PFSK-1 (cell line): Measurements from ENCODE around the gene SH3PXD2A.

Source experiments
- FOXP2 ChIP-seq: optimal IDR thresholded peaks from 2 replicates; pipeline ENCODE3; 2011; ENCODE audit warnings: borderline replicate concordance, control low read depth, inconsistent platforms; ENCODE audit not compliant: insufficient read depth; ENCODE audit errors: extremely low read length, extremely low read depth
- POLR2AphosphoS5 ChIP-seq: IDR thresholded peaks from 2 replicates; pipeline ENCODE4 v1.6.1; 2012; ENCODE audit warnings: low read depth, mild to moderate bottlenecking, control low read depth, low read length, moderate library complexity
- SIN3A ChIP-seq: IDR thresholded peaks from 2 replicates; pipeline ENCODE4 v1.6.1; 2012; ENCODE audit warnings: mild to moderate bottlenecking, low read length, moderate library complexity, borderline replicate concordance; ENCODE audit not compliant: insufficient read depth
- TAF1 ChIP-seq: IDR thresholded peaks from 2 replicates; pipeline ENCODE4 v1.6.1; 2012; ENCODE audit warnings: low read length, control low read depth, borderline replicate concordance; ENCODE audit not compliant: insufficient read depth
- TF ChIP-seq, protein P1 (sequence below), 2 experiments: IDR thresholded peaks; 2 replicates each; pipeline versions ENCODE4 v1.6.1 to v1.8.0; 2011 to 2012; ENCODE audit warnings: low read depth in 2 of 2, low read length in 2 of 2, control low read depth in 1 of 2, inconsistent platforms in 1 of 2, mild to moderate bottlenecking in 1 of 2, moderate library complexity in 1 of 2; ENCODE audit not compliant: insufficient read depth in 1 of 2

The SH3PXD2A gene

DNA sequence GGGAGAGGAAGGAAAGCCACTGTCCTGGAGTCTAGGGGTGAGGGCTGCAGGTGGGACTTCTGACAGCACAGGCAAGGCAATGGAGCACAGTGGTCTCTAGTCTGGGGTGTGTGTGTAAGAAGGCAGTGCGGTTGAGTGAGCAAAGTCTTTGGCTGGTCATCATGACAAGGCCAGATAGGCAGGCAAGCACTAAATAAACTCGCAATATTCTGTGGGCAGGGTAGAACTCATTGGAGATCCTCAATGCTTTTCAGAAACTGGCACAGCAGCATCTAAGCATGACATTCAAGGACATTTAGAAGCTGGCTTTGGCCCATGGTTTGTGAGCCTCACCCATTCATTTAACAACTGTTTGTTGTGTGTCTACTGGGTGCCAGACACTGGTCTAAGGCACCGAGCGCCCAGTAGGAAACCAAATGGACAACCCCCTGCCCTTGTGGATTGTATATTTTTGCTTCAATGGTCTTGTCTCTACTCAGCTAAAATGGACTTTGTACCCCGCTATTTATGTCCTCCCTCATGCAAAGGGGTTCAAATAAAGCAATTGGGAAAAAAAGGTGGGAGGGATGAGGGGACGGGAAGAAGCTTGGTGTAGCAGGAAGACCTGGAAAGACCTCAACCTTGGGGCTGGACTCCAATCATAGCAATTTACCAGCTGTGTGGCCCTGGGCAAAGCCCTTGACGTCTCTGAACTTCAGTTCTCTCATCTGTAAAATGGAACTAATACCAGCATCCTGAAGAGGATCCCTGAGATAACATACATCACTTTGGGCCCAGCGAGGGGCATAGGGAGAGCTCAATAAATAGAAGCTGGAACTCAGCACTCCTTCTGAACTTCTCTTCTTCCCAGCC is 245.9 kb downstream of the SH3PXD2A start:
- no peak for TF ChIP-seq FOXP2
- TF ChIP-seq, protein P1, sequence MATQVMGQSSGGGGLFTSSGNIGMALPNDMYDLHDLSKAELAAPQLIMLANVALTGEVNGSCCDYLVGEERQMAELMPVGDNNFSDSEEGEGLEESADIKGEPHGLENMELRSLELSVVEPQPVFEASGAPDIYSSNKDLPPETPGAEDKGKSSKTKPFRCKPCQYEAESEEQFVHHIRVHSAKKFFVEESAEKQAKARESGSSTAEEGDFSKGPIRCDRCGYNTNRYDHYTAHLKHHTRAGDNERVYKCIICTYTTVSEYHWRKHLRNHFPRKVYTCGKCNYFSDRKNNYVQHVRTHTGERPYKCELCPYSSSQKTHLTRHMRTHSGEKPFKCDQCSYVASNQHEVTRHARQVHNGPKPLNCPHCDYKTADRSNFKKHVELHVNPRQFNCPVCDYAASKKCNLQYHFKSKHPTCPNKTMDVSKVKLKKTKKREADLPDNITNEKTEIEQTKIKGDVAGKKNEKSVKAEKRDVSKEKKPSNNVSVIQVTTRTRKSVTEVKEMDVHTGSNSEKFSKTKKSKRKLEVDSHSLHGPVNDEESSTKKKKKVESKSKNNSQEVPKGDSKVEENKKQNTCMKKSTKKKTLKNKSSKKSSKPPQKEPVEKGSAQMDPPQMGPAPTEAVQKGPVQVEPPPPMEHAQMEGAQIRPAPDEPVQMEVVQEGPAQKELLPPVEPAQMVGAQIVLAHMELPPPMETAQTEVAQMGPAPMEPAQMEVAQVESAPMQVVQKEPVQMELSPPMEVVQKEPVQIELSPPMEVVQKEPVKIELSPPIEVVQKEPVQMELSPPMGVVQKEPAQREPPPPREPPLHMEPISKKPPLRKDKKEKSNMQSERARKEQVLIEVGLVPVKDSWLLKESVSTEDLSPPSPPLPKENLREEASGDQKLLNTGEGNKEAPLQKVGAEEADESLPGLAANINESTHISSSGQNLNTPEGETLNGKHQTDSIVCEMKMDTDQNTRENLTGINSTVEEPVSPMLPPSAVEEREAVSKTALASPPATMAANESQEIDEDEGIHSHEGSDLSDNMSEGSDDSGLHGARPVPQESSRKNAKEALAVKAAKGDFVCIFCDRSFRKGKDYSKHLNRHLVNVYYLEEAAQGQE (IDR thresholded peaks at IDR 0.05; ENCODE audit: insufficient read depth in 1 of 2, low read depth in 2 of 2, low read length in 2 of 2): no peak
- TF ChIP-seq POLR2AphosphoS5: no peak
- no peak for TF ChIP-seq TAF1
- no peak for TF ChIP-seq SIN3A

DNA sequence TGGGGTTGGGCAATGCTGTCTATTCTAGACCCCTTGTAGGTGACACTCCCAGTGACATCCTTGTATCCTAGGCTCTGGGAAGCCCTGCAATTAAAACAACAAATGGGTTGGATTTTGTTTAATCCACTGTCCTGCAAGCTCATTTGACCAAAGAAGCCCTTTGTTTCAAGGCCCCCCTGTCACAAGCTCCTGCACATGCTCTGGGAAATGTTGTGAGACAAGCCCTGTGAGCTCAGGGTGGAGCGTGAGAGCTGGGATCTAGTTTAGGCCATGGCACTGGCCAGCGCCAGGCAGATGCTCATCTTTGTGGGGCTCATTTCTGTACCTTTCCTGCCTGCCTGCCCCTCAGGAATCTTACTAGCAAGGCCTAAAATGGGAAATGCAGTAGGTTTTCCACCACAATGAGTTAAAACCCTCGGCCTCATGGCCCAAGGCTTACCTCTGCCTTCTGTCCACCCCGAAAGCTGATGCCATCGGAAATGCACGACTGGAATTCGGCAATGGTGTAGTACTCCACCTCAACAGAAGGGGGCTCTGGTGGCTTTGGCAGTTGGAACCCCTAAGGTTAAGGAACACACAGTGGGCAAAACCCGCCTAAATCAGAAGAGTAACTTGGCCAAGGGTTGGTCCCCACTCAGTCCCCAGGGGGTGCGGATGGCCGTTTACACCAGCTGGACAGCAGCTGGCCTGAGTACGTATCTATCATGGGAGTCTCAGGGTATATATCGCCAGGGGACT is 249.8 kb downstream of the SH3PXD2A start:
- TF ChIP-seq FOXP2 (no peak), SIN3A (no peak), POLR2AphosphoS5 (no peak), TAF1 (no peak)

DNA sequence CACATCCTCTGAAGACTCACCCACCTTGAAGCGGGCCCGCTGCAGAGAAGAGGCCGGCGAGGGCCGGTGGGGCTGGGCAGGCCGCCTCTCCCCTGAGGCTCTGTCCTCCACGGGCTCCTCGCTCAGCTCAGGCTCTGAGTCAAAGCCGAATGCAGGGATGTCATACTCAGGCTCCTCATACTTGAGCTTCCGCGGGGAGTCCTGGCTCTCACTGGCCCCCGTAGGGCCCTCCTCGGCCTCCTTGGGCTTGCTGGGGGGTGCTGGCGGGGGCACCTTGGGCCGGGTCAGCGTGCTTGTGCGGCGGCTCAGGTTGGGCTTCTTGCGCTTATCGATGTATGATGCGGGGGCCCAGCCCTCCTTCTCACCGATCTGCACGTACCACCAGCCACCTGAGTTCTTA is 252.0 kb downstream of the SH3PXD2A start:
- no peak for TF ChIP-seq FOXP2
- TF ChIP-seq SIN3A: no peak
- TF ChIP-seq, protein P1 (IDR thresholded peaks at IDR 0.05; ENCODE audit: insufficient read depth in 1 of 2, low read depth in 2 of 2, low read length in 2 of 2): no peak
- TF ChIP-seq TAF1: no peak

DNA sequence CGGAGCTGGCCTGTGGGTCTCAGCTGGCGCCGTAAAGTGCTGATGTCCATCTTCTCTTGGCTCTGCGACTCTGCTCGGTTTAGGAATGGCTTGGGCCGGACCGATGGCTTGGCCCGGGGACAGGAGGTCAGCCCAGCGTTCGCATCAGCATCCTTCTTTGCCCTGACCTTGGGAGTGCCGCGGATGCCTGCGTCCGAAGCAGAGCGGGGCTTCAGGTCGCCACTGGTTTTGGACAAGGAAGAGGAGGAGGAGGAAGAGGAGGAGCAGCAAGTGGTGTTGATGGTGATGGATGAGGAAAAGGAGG is 252.6 kb downstream of the SH3PXD2A start:
- TF ChIP-seq POLR2AphosphoS5 (no peak), SIN3A (no peak), FOXP2 (no peak), TAF1 (no peak)
- TF ChIP-seq, protein P1 (IDR thresholded peaks at IDR 0.05; ENCODE audit: insufficient read depth in 1 of 2, low read depth in 2 of 2, low read length in 2 of 2): no peak

DNA sequence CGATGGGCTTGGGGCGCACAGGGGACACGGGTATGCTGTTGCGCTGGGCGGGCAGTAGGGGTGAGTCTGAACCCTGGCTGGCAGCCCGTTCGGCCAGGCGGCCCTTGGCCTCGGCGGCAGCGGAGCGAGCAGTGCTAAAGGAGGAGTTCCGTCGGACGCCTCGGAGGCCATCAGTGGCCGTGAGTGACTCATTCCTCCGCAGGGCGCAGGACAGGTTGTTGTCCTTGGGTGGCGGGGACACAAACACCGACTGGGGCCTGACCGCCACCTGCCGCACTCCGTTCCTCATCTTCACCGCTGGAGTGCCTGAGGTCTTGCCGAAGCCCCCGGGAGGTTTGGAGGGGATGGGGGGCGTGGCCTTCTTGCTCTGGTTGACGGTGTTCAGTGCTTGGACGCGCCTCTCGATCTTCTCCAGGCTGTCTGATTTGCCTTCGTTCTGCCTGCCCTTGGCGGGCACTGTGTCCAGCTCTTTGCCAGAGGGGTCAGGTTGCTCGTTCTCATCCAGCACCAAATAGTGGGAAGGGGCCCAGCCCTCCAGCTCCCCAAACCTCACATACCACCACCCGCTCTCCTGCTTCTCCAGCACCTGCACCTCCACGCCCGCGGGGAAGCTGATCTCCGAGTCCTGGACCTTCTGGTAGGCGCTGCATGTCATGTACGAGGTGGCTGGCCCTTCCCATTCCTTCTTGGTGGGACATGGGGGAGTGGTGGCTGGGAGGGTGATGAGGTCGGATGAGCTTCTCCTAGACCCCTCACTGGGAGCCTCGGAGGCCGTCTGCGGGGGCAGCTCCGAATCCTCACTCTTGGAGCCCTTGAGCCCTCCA is 253.1 kb downstream of the SH3PXD2A start:
- TF ChIP-seq SIN3A: no peak
- TF ChIP-seq FOXP2: no peak
- TF ChIP-seq POLR2AphosphoS5: no peak
- TF ChIP-seq, protein P1 (IDR thresholded peaks at IDR 0.05; ENCODE audit: insufficient read depth in 1 of 2, low read depth in 2 of 2, low read length in 2 of 2): no peak
- TF ChIP-seq TAF1: no peak
